ENCODE results near the gene KRTAP9-6. TPM values are rescaled to one million over a fixed set of nuclear protein-coding genes. Genes with fewer than 3 reads are reported as not detected.
"Not testable (repeated sequence)": the region's sequence is repeated elsewhere in the genome, so short reads cannot be mapped to it uniquely, and the experiment has no call there.

KRTAP9-6 gene
- total and polyA plus RNA-seq, 2 of the 13 experiments (the other 11 are each of a cell fraction or from before 2014, with no cell fraction given) = not detected

GRCh38 chr17:41226051-41226450 lies 39.1 kb upstream of the KRTAP9-6 start:
- TF ChIP-seq REXO4 (CRISPR knock-in tag; IDR thresholded peaks at IDR 0.05; ENCODE audit: borderline replicate concordance) (no peak), SIX4 (CRISPR knock-in tag; IDR thresholded peaks at IDR 0.05) (no peak), ZNF615 (CRISPR knock-in tag; IDR thresholded peaks at IDR 0.05; ENCODE audit: borderline replicate concordance) (no peak), GPBP1L1 (CRISPR knock-in tag; IDR thresholded peaks at IDR 0.05) (no peak), ZNF678 (CRISPR knock-in tag; IDR thresholded peaks at IDR 0.05) (no peak), HMG20A (CRISPR knock-in tag; IDR thresholded peaks at IDR 0.05; ENCODE audit: borderline replicate concordance) (no peak), MAFF (IDR thresholded peaks at IDR 0.05; ENCODE audit: low read depth, low read length) (no peak), EHMT2 (IDR thresholded peaks at IDR 0.05; ENCODE audit: borderline replicate concordance, low read depth, low read length) (no peak), HNRNPK (IDR thresholded peaks at IDR 0.05; ENCODE audit: low read depth, low read length, poor library complexity, severe bottlenecking) (no peak), GATAD1 (CRISPR knock-in tag; IDR thresholded peaks at IDR 0.05) (no peak), FOXA1 (IDR thresholded peaks at IDR 0.05) (no peak), FOXA1 (CRISPR knock-in tag; IDR thresholded peaks at IDR 0.05) (no peak), ZNF382 (CRISPR knock-in tag; IDR thresholded peaks at IDR 0.05; ENCODE audit: borderline replicate concordance) (no peak), NPAS2 (CRISPR knock-in tag; IDR thresholded peaks at IDR 0.05; ENCODE audit: borderline replicate concordance) (no peak)
- no peak for ATAC-seq
- no peaks in the 10 kb centered on the region; a peak in 3 of 5 replicates for H3K27me3 ChIP-seq (ENCODE audit: control insufficient read depth in 1 of 2, insufficient read depth in 2 of 2, low read length in 2 of 2)
- H3K27ac ChIP-seq (ENCODE audit: extremely low read length, insufficient read depth, low read length) = no peak overlapping the region
- no peaks in the 10 kb centered on the region for H3K79me2 ChIP-seq (ENCODE audit: insufficient read depth, low read length)
- no peaks in the 10 kb centered on the region for H3K9me3 ChIP-seq (ENCODE audit: low read length)
- no peak for DNase-seq (ENCODE audit: low spot score)
- H3K4me2 ChIP-seq (ENCODE audit: low read depth, low read length) = no peak overlapping the region
- no peaks in the 10 kb centered on the region for H4K20me1 ChIP-seq (ENCODE audit: insufficient read depth, low read length)
- H2AFZ ChIP-seq (ENCODE audit: low read length) = no peak overlapping the region
- FAIRE-seq = no peak
- H3K4me1 ChIP-seq (ENCODE audit: insufficient read depth, low read length) = no peaks in the 10 kb centered on the region
- CTCF ChIA-PET (ENCODE audit: low intra/inter-chr PET ratio, low total read pairs) = no interaction called here
- no peaks in the 10 kb centered on the region for H3K36me3 ChIP-seq (replicated peaks in 1 of 2; ENCODE audit: control insufficient read depth in 1 of 2, insufficient read depth in 2 of 2, low read length in 2 of 2)
- POLR2A ChIA-PET = no interaction called here
- 33% methylated on average over 6 of the region's 6 CpGs for WGBS (ENCODE audit: low lambda C conversion rate)
- H3K9ac ChIP-seq (ENCODE audit: insufficient read depth, low read depth, low read length) = no peak overlapping the region
- intact Hi-C loops (cut with micrococcal nuclease; ENCODE audit: unreplicated experiment) = no loop called here
- BruUV-seq (replicated peaks) = no TSS peak
- in situ Hi-C loops (cut with HindIII; ENCODE audit: extremely low pct_ligation_motif_present, low pct_unique_long_range_greater_than_20kb) = no loop called here
- H3K4me3 ChIP-seq (replicated peaks in 1 of 3; ENCODE audit: insufficient read depth in 1 of 3, low read depth in 2 of 3, low read length in 3 of 3) = no peak overlapping the region

DNA sequence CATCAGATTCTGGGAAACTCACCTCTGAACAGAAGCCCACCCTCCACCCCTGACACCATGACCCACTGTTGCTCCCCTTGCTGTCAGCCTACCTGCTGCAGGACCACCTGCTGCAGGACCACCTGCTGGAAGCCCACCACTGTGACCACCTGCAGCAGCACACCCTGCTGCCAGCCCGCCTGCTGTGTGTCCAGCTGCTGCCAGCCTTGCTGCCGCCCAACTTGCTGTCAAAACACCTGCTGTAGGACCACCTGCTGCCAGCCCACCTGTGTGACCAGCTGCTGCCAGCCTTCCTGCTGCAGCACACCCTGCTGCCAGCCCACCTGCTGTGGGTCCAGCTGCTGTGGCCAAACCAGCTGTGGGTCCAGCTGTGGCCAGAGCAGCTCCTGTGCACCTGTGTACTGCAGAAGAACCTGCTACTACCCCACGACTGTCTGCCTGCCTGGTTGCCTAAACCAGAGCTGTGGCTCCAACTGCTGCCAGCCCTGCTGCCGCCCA lies 38.5 kb upstream of the KRTAP9-6 start, which contains the start of gene KRTAP9-2:
KRTAP9-2 (plus strand) TSS at position 51 of the 498 bp plus-strand sequence; CDS start at position 58, 7 bp downstream.
- H3K36me3 ChIP-seq (replicated peaks in 1 of 2; ENCODE audit: control insufficient read depth in 1 of 2, insufficient read depth in 2 of 2, low read length in 2 of 2); H3K4me2 ChIP-seq (ENCODE audit: low read depth, low read length); H3K79me2 ChIP-seq (ENCODE audit: insufficient read depth, low read length); H3K27ac ChIP-seq (ENCODE audit: extremely low read length, insufficient read depth, low read length); H3K9me3 ChIP-seq (ENCODE audit: low read length); CTCF ChIA-PET (ENCODE audit: low intra/inter-chr PET ratio, low total read pairs); H3K27me3 ChIP-seq (ENCODE audit: control insufficient read depth in 1 of 2, insufficient read depth in 2 of 2, low read length in 2 of 2); DNase-seq (ENCODE audit: low spot score); POLR2A ChIA-PET; ATAC-seq; H2AFZ ChIP-seq (ENCODE audit: low read length); H3K4me3 ChIP-seq (replicated peaks in 1 of 3; ENCODE audit: insufficient read depth in 1 of 3, low read depth in 2 of 3, low read length in 3 of 3); H4K20me1 ChIP-seq (ENCODE audit: insufficient read depth, low read length); H3K4me1 ChIP-seq (ENCODE audit: insufficient read depth, low read length); intact Hi-C loops (cut with micrococcal nuclease; ENCODE audit: unreplicated experiment); BruUV-seq (replicated peaks); H3K9ac ChIP-seq (ENCODE audit: insufficient read depth, low read depth, low read length); in situ Hi-C loops (cut with HindIII; ENCODE audit: extremely low pct_ligation_motif_present, low pct_unique_long_range_greater_than_20kb); FAIRE-seq: not testable (repeated sequence)
- 6% methylated on average over 3 of the region's 4 CpGs for WGBS (ENCODE audit: low lambda C conversion rate)
